ENCODE data around the gene SF3B3.

GRCh38 chr16:70601576-70602575 lies 78.3 kb downstream of the SF3B3 start:
- TF ChIP-seq POLR2AphosphoS5 (IDR thresholded peaks at IDR 0.05) (no peak), POLR2A (IDR thresholded peaks at IDR 0.05; ENCODE audit: low read depth) (no peak), EP300 (IDR thresholded peaks at IDR 0.05) (no peak)
- TF ChIP-seq, protein P1, sequence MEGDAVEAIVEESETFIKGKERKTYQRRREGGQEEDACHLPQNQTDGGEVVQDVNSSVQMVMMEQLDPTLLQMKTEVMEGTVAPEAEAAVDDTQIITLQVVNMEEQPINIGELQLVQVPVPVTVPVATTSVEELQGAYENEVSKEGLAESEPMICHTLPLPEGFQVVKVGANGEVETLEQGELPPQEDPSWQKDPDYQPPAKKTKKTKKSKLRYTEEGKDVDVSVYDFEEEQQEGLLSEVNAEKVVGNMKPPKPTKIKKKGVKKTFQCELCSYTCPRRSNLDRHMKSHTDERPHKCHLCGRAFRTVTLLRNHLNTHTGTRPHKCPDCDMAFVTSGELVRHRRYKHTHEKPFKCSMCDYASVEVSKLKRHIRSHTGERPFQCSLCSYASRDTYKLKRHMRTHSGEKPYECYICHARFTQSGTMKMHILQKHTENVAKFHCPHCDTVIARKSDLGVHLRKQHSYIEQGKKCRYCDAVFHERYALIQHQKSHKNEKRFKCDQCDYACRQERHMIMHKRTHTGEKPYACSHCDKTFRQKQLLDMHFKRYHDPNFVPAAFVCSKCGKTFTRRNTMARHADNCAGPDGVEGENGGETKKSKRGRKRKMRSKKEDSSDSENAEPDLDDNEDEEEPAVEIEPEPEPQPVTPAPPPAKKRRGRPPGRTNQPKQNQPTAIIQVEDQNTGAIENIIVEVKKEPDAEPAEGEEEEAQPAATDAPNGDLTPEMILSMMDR (IDR thresholded peaks at IDR 0.05): no peak
